WI38 (cell line): ENCODE results near the gene RASAL3.

ENCODE experiments used
- H3K4me3 ChIP-seq: 2 replicates; pipeline ENCODE4 v1.5.1; 2011; ENCODE audit warnings: low read depth, mild to moderate bottlenecking, control low read depth, low read length
- TF ChIP-seq, protein P1 (sequence below): IDR thresholded peaks from 2 replicates; pipeline ENCODE4 v1.5.1; 2012; ENCODE audit warnings: low read depth, mild to moderate bottlenecking, control low read depth, low read length

RASAL3 gene

DNA sequence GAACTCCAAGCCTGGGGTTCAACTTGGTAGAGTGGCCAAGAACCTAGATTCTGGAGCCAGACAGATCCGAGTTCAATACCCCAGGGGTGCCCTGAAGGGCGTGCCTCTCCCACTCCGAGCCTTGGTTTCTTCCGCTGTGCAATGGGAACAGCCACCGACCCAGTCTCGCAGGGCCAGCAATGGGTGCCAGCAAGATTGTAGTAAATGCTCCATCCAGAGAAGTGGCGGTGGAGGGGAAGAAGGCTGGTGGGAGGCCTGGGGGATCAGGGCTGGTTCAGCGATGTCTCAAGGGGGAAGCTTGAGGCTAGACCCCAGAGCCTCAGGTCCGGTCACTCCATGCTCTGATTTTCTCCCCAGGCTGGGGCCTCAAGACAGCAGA, 19.1 kb downstream of the RASAL3 start:
- TF ChIP-seq, protein P1, sequence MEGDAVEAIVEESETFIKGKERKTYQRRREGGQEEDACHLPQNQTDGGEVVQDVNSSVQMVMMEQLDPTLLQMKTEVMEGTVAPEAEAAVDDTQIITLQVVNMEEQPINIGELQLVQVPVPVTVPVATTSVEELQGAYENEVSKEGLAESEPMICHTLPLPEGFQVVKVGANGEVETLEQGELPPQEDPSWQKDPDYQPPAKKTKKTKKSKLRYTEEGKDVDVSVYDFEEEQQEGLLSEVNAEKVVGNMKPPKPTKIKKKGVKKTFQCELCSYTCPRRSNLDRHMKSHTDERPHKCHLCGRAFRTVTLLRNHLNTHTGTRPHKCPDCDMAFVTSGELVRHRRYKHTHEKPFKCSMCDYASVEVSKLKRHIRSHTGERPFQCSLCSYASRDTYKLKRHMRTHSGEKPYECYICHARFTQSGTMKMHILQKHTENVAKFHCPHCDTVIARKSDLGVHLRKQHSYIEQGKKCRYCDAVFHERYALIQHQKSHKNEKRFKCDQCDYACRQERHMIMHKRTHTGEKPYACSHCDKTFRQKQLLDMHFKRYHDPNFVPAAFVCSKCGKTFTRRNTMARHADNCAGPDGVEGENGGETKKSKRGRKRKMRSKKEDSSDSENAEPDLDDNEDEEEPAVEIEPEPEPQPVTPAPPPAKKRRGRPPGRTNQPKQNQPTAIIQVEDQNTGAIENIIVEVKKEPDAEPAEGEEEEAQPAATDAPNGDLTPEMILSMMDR = no peak
- H3K4me3 ChIP-seq = no peak overlapping the region

DNA sequence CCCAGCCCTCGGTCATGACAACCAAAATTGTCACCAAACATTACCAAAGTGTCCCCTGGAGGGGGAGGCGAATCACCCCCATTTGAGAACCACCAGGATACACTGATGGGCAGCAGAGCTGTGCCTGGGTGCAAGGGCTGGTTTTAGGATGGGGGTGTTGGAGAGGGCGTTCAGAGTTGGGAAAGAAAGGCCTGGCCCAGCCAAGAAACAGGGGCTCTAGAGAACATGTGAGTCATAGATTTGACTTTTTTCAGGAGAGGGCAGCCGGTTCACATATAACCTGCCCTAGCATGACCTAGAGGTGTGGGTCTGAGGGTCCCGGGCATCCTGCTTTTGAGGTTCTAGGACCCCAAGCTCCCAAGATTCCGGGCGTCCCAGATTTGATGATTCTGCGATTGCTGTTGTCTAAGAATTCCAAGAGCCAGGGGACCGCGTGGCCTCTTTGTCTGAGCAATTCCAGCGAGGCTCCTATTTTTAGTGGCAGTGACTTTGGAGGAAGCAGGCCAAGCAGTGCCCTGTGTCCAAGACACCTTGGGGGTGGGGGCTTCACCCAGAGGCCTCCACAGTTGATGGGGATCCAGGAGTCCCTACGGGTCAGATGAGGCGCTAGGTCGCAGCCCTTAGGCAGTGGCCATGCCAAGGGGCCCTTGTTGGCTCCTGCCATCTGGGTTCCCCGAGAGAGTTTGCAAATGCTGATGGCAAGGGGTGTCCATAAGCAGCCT, 19.7 kb downstream of the RASAL3 start:
- TF ChIP-seq, protein P1 = no peak
- no peak overlapping the region for H3K4me3 ChIP-seq

DNA sequence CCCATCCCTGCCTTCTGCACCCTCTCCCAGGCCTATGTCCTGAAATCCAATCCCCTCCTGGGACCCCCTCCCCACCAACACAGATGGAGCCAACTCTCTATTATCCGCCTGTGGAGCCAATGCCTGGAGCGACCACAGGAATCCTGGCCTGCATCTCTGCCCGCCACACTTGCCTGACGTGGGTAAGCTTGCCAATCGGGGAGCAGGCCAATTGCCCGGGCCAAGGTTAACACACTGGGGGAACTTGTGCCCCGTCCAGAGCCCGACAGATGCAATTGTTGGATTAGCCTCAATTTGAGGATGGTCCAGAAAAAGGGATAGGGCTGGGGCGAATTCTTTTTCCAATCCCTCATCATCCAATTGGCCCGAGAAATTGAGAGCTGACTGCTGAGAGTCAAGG, 20.5 kb downstream of the RASAL3 start:
- TF ChIP-seq, protein P1 = no peak
- H3K4me3 ChIP-seq = no peak overlapping the region

DNA sequence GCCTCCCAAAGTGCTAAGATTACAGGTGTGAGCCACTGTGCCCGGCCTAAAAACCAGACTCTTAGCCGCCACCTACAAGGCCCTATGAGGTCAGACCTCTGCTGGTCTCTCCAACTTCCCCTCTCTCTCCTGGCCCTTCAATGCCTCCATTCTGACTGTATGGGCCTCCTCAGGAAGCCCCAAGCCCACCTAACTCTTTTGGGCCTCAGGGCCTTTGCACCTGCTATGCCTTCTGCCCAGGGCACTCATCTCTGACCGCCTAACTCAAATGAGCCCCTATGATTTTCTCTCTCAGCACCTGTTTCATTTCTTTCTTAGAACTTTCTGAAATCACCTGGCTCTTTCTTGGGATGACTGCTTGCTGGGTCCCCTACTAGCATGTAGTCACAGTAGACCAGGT, 21.0 kb downstream of the RASAL3 start:
- TF ChIP-seq, protein P1 = no peak
- no peak overlapping the region for H3K4me3 ChIP-seq

DNA sequence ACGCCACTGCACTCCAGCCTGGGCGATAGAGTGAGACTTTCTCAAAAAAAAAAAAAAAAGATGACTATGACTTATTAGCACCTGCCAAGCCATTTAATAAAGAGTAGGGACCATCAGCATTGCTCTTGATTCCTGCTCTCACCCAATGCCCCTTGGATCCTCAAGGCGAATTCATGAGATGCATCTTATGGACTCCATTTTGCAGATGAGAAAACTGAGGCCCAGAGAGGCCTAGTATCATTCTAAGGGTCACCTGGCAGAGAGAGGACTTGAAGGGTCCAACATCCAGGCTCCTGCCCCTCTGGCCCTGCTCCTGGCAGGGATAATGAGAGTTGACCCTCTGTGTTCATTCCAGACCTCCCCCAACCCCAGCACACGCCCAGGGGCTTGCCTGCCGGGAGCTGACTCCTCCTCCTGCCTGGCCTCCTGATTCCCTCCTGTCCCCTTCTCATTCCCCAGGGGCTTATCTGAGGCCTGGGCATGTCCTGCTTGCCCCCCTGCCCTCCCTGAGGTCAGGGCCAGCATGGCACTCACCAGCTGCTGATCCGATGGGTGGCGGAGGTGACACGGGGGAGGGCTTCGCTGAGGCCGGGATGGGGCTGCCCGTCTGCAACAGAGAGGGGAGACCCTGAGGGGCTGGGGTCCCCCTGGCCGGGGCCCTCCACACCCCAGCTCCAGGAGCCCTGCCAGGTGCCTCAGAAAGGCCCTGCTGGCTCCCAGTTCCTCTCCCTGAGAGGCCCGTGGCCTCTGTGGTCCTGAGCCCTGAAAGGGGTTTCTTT, 22.0 kb downstream of the RASAL3 start:
- TF ChIP-seq, protein P1 = no peak
- H3K4me3 ChIP-seq = no peak overlapping the region

DNA sequence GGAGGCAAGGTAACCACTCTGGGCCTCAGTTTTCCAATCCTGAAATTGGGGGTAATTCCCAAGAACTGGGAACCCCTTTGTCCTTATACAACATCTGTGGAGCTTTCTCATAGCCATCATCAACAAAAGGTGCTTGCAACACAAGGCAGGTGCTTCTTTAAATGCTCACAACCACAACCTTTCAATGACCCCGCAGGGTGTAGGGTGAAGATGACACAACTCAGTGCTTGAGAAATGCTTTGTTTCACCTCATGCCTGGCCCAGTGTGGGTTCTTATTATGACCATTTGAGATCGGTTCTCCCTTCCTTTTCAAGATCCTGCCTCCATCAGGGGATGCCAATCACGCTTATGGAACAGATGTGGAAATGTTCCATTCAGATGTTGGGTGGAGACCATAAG, 23.0 kb downstream of the RASAL3 start:
- TF ChIP-seq, protein P1 = no peak
- no peak overlapping the region for H3K4me3 ChIP-seq
